PC-3 (cell line): ENCODE results near the gene KCNC4. TPM values are rescaled to one million over a fixed set of nuclear protein-coding genes. Genes with fewer than 3 reads are reported as not detected.

Experiments used
- ATAC-seq: fragments of 200-7000 bp; cut with Tn5 transposase; 2 replicates; pipeline ENCODE4 v1.9.1; 2020; ENCODE audit warnings: mild to moderate bottlenecking, moderate library complexity
- BruUV-seq: library from RNA; stranded (reverse); fragments of 400-500 nt; replicated peaks from 2 replicates; lab custom pipeline; 2021; lab: Mats Ljungman, UMichigan
- CTCF ChIA-PET: fragments of 300-600 bp; sonication (Branson Sonifier 250); formaldehyde crosslinking; loops from one replicate; lab custom pipeline; 2022; ENCODE audit warnings: antibody characterized with exemption; lab: Charles Lee
- POLR2A ChIA-PET: fragments of 300-600 bp; sonication (Branson Sonifier 250); formaldehyde crosslinking; loops from one replicate; lab custom pipeline; 2022; ENCODE audit warnings: antibody characterized with exemption; ENCODE audit not compliant: unreplicated experiment; lab: Charles Lee
- DNase-seq: peaks from one replicate; pipeline ENCODE4 v3.0.0-alpha.2; 2015
- H2AFZ ChIP-seq: fragments of 300-600 bp; sonication (generic); 2 replicates; pipeline ENCODE4 v1.6.0; 2016; ENCODE audit warnings: antibody characterized with exemption, low read length
- H3F3A ChIP-seq: fragments of 300-600 bp; sonication (generic); one replicate; pipeline ENCODE4 v1.6.0; 2017; ENCODE audit warnings: antibody characterized with exemption, low read length, control low read depth, mild to moderate bottlenecking; ENCODE audit not compliant: unreplicated experiment
- H3K27ac ChIP-seq: fragments of 300-600 bp; sonication (generic); 2 replicates; pipeline ENCODE4 v1.5.1; 2016; ENCODE audit warnings: mild to moderate bottlenecking, low read length
- H3K27me3 ChIP-seq: fragments of 300-600 bp; sonication (generic); 2 replicates; pipeline ENCODE4 v1.6.1; 2016; ENCODE audit warnings: low read length, mixed read lengths
- H3K36me3 ChIP-seq: fragments of 300-600 bp; sonication (generic); 2 replicates; pipeline ENCODE4 v1.6.1; 2016; ENCODE audit warnings: low read depth, mixed run types, low read length, mixed read lengths
- H3K4me1 ChIP-seq: fragments of 300-600 bp; sonication (generic); 2 replicates; pipeline ENCODE4 v1.5.1; 2016; ENCODE audit warnings: low read length; ENCODE audit not compliant: insufficient read depth
- H3K4me2 ChIP-seq: fragments of 300-600 bp; sonication (generic); 2 replicates; pipeline ENCODE4 v1.6.0; 2016; ENCODE audit warnings: low read length
- H3K4me3 ChIP-seq: fragments of 300-600 bp; sonication (generic); 2 replicates; pipeline ENCODE4 v1.5.1; 2016; ENCODE audit warnings: mild to moderate bottlenecking, low read length, mixed read lengths
- H3K79me2 ChIP-seq: fragments of 300-600 bp; sonication (generic); 2 replicates; pipeline ENCODE4 v1.6.1; 2017; ENCODE audit warnings: low read length, mixed read lengths
- H3K9ac ChIP-seq: fragments of 300-600 bp; sonication (generic); 2 replicates; pipeline ENCODE4 v1.6.0; 2016; ENCODE audit warnings: mild to moderate bottlenecking, low read length
- H3K9me2 ChIP-seq: fragments of 300-600 bp; sonication (generic); replicated peaks from 2 replicates; pipeline ENCODE4 v1.6.1; 2016; ENCODE audit warnings: mixed run types, low read length, mixed read lengths
- H3K9me3 ChIP-seq: fragments of 300-600 bp; sonication (generic); 2 replicates; pipeline ENCODE4 v1.6.1; 2016; ENCODE audit warnings: low read length, mixed read lengths
- H4K20me1 ChIP-seq: fragments of 300-600 bp; sonication (generic); 2 replicates; pipeline ENCODE4 v1.6.1; 2016; ENCODE audit warnings: low read length, mixed read lengths
- EZH2 ChIP-seq: fragments of 300-600 bp; sonication (generic); IDR thresholded peaks from one replicate; pipeline ENCODE4 v1.6.1; 2017; ENCODE audit warnings: antibody characterized with exemption, mild to moderate bottlenecking, low read length; ENCODE audit not compliant: unreplicated experiment
- EZH2phosphoT487 ChIP-seq: fragments of 300-600 bp; sonication (generic); IDR thresholded peaks from 2 replicates; pipeline ENCODE4 v1.6.1; 2018; ENCODE audit warnings: mild to moderate bottlenecking, antibody characterized with exemption, low read length, borderline replicate concordance
- intact Hi-C: fragments of 100-400 bp; cut with micrococcal nuclease; formaldehyde crosslinking; loops from 2 replicates; pipeline ENCODE4 v1.9.0; 2023
- total RNA-seq: library from RNA; depleted of rRNA; stranded (reverse); fragments of >200 nt; gene quantifications from 2 replicates; pipeline ENCODE4 v1.2.3, GENCODE V29; 2014
- TF ChIP-seq, protein P1 (sequence below): fragments of 300-600 bp; sonication (generic); conservative IDR thresholded peaks from 2 replicates; pipeline ENCODE4 v1.5.1; 2017; ENCODE audit warnings: antibody characterized with exemption, low read depth, mild to moderate bottlenecking, low read length

Gene KCNC4
- total RNA-seq, 1 experiment from 2014 or later, result 1.6 TPM

DNA sequence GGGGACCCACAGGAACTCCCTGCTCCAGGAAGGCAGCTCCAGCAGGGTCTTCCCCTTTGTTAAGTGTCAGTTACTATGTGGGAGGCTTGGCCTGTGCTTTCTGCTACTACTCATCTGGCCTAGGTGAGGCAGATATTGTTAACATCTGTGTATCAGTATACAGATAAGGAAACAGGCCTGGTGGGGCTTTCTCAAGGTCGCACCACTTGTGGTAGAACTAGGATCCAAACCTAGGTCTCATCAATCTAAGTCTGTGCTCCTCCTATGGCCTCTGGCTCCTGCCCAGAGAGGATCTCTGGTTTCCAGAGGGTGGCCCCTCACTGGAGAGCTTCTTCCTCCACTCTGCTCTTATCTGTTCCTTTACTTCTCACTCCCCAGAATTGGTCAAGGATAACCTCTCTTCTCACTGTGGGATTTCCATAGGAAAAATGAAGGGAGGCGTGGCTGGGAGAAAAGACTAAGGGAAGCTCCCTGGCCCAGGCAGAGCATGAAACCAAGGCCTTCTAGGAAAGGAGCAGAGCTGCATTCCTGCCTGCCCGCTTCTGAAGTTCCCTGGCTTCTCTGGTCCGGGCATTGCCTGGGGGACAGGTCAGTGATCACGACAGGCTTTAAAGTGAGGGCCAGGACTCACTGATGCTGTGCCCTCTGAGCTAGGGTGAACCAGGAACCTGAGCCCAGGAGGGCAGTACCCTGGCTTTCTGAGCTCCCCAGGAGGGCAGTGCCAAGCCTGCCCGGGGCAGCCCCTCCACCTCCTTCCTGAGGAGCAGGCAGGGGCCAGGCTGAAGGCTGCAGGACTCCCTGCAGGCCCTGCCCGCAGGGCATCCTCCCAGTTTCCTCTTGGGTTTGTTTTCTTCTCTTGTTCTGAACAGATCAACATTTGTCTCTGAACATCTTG lies 5.8 kb downstream of the KCNC4 start:
- POLR2A ChIA-PET, result interaction anchor here (0.6 kb wide), 1 partner anchor 76 kb away, joined by 3 read pairs; no protein-coding TSS in a partner anchor
- no peaks in the 10 kb centered on the region for H3K9me2 ChIP-seq
- no peak for ATAC-seq
- TF ChIP-seq EZH2, result no peak
- no peak for TF ChIP-seq EZH2phosphoT487
- TF ChIP-seq, protein P1, sequence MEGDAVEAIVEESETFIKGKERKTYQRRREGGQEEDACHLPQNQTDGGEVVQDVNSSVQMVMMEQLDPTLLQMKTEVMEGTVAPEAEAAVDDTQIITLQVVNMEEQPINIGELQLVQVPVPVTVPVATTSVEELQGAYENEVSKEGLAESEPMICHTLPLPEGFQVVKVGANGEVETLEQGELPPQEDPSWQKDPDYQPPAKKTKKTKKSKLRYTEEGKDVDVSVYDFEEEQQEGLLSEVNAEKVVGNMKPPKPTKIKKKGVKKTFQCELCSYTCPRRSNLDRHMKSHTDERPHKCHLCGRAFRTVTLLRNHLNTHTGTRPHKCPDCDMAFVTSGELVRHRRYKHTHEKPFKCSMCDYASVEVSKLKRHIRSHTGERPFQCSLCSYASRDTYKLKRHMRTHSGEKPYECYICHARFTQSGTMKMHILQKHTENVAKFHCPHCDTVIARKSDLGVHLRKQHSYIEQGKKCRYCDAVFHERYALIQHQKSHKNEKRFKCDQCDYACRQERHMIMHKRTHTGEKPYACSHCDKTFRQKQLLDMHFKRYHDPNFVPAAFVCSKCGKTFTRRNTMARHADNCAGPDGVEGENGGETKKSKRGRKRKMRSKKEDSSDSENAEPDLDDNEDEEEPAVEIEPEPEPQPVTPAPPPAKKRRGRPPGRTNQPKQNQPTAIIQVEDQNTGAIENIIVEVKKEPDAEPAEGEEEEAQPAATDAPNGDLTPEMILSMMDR, result no peak
- no peak overlapping the region for H3K4me2 ChIP-seq
- no peak for DNase-seq
- no peaks in the 10 kb centered on the region for H3K27me3 ChIP-seq
- no peak overlapping the region for H3K27ac ChIP-seq
- no peak overlapping the region for H2AFZ ChIP-seq
- no peaks in the 10 kb centered on the region for H3F3A ChIP-seq
- no peak overlapping the region for H3K4me3 ChIP-seq
- H4K20me1 ChIP-seq, result no peaks in the 10 kb centered on the region; the same call in 1 of the 2 replicates
- intact Hi-C loops, result no loop called here
- CTCF ChIA-PET, result no interaction called here
- H3K9ac ChIP-seq, result no peak overlapping the region
- no peaks in the 10 kb centered on the region for H3K9me3 ChIP-seq
- no TSS peak for BruUV-seq
- H3K4me1 ChIP-seq, result peaks cover 29% of the 10 kb centered on the region; the same call in 1 of the 2 replicates
- H3K36me3 ChIP-seq, result no peaks in the 10 kb centered on the region
- H3K79me2 ChIP-seq, result no peaks in the 10 kb centered on the region

DNA sequence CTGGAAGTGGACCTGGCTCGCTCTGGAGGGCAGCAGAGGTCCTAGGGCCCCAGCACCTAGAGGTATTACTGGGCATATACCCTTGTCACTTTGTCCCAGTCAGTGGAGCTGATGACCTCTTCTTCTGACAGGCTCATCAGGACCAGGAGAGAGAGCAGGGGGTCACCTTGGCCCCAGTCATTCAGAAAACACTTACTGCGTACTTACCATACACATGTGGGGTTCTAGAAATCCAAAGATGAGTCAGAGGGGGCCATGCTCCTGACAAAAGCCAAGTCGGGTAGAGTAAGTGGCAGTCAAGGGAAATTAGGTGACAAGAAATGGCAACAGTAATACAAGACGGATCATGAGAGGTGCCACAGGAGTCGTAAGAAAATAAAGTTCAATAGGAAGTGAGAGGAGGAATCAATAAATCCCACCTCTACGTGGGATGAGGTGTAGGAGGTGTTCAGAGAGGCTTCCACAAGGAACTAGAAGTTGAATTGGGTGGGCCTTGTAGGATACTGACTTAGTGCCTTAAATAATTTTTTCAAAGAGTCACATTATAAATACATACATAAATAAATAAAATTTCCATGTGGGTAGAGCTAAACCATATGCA lies 6.8 kb downstream of the KCNC4 start:
- Histone ChIP-seq H3K4me3 (no peak overlapping the region), H3K9ac (no peak overlapping the region), H3K27ac (no peak overlapping the region), H3K9me2 (no peaks in the 10 kb centered on the region), H4K20me1 (no peaks in the 10 kb centered on the region; the same call in 1 of the 2 replicates), H3K27me3 (no peaks in the 10 kb centered on the region), H3F3A (no peaks in the 10 kb centered on the region), H3K36me3 (no peaks in the 10 kb centered on the region), H3K4me1 (peaks cover 23% of the 10 kb centered on the region; the same call in 1 of the 2 replicates), H2AFZ (no peak overlapping the region), H3K4me2 (no peak overlapping the region), H3K9me3 (no peaks in the 10 kb centered on the region), H3K79me2 (no peaks in the 10 kb centered on the region)
- ChIA-PET POLR2A (interaction anchor here (0.6 kb wide), 1 partner anchor 75 kb away, joined by 3 read pairs; no protein-coding TSS in a partner anchor), CTCF (no interaction called here)
- intact Hi-C loops, result no loop called here
- no peak for ATAC-seq
- TF ChIP-seq EZH2 (no peak), EZH2phosphoT487 (no peak)
- TF ChIP-seq, protein P1, result no peak
- DNase-seq, result no peak
- BruUV-seq, result no TSS peak
